Skeletal muscle cell (primary cell): ENCODE results near the gene C2orf66.

Experiments
- DNase-seq: peaks from one replicate; pipeline ENCODE4 v3.0.0-alpha.2; 2010; ENCODE audit warnings: low read depth
- H3K4me3 ChIP-seq: 2 replicates; pipeline ENCODE4 v1.5.1; 2011; ENCODE audit warnings: low read depth, mild to moderate bottlenecking, control low read depth, low read length, moderate library complexity

The C2orf66 gene

DNA sequence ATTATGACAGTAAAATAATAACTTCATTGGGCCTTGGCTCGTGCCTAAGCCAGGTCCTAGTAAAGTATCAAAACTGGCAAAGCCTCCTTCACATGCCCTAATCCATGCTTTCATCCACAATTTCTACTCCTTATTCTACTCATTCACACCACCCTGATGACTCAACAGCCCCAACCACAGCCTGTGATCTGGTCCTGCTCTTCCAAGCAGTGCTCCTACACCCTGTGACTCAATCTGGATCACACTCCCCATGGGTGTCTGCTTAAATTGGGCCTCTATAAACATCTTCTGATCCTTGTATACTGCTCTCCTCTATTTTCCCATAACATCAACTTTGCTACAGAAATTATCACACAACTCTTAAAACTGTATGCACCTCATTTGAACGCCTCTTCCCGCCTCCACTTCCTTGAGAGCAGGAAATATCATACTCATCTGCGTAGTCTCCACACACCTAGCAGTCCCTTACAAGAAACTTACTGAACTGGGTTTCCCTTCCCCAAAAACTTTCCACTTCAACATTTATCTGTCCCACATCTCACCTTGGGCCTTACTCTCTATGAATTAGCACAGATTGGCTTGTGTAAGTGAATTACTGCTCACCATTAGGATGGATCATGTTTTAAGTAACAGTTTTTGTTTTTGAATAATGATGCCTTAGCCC lies 25.6 kb downstream of the C2orf66 start:
- peak; percentile 15 for DNase-seq
- no peak overlapping the region for H3K4me3 ChIP-seq

DNA sequence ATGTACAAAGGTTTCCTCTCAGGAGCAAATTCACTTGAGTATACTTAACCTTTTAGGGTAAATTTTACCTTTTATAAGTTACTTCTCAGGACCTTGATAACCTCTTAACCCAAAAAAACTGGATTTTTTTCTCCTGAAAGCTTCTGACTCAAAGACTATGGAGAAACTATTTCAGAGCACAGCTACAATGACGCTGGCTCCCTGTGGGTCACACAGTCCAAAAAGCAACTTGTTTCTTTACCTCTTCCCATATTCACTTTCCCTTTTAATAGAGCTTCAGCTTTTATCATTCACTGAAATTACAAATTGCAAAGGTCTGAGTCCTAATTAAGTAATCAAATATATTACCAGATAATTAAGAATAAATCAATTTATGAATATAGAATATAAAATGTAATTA lies 42.1 kb downstream of the C2orf66 start:
- H3K4me3 ChIP-seq = no peak overlapping the region
- no peak for DNase-seq

DNA sequence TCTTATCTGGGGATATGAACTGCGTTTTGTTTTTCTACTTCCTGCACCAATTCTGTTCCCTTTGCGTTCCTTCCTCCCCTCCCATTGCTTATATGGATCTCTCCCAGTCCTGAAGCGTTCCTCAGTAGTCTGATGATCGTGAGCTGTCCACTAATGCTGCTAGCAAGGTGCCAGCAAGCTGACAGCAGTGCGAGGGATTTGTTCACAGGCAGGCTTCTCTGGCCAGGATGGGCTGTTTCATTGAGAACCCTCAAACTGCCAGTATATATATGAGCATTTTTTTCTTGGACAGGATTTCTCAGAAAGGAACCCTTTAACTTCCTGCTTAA lies 49.8 kb downstream of the C2orf66 start:
- no peak overlapping the region for H3K4me3 ChIP-seq
- DNase-seq = no peak

DNA sequence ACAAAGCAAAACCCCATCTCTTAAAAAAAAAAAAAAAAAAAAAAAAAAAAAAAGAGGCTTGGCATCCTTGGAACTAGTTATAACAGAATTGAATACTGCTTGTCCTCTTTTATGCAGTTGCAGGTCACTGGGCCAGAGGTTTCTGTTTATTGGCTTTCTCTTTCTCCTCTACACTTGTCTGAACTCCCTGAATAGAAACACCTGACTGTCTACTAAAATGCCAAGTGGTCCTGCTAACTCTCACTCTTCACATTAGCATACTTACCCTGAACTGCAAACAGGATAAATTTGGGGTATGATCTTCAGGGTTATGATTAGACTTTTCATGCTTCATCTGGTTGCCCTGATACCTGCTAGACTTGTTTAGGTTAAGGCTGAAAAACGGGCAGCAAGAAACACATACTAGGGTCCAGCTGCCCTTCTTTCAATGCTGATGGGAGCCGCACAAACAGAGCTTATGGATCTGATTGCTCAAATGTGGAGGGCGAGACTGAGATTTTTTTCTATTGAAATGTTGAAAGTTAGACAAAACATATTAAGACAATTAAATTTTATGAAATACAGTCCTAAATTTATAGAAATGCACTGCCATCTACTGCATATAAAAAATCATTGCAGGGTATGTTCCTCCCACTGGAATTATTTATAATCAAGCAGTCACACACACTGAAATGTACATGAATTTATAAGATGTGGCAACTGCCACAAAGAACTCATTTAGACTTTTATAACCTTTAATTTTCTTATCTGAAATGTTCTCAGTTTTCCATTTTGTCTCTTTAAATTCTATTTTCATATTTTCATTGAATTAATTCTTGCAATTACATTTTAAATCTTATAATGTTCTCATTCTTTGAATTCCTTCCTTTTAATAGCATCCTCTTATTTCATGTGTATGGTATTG lies 50.4 kb downstream of the C2orf66 start:
- DNase-seq = peak; percentile 4
- no peak overlapping the region for H3K4me3 ChIP-seq
